HG03066 (cell line): Measurements from ENCODE around the gene AGAP2.

Experiments used
- ATAC-seq: cut with Tn5 transposase; IDR thresholded peaks from one replicate; pipeline ENCODE4 v1.9.1; 2021; ENCODE audit warnings: low read depth; ENCODE audit not compliant: unreplicated experiment

The AGAP2 gene

DNA sequence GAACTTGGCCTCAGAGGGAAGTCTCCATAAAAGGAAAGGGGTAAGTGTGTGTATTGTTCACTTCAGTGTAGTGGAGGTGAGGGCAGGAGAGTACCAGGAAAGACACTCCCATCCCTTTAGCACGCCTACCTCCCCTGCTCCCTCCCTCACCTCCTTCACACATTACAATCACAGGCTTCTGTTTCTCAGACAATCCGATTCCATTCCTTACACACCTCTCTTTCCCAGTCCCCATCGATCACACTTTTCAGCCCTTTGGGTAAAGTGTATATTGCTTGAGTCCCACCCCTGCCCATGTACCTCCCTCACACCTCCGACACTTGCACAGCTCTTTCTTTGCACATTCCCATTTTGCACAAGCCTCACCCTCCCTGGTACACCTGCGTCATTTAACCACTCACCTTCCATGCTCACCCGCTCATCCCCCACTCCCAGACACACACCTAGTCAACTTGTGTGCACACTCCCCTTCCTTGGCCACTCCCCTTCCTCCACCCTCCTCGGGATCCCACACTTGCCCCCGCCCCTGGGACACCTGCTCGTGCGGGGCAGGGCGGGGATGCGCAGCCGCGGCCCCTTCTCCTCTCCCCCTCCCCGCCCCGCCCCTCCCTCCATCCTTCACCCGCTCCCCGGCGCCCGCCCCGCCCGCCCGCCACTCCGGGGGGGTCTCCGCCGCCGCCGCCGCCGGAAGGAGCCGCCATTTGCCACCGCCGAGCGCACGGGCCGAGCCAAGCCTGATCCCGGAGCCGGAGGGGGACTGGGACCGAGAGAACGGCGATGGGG lies 16.1 kb upstream of the AGAP2 start, which contains the start of gene MARCHF9:
Gene MARCHF9 (plus strand): TSS at position 693 of the 783 bp plus-strand sequence. CDS start 426 bp downstream, outside the sequence.
- peak; percentile 35 for ATAC-seq

GRCh38 chr12:57753756-57754337 lies 15.3 kb upstream of the AGAP2 start:
- ATAC-seq: no peak

GRCh38 chr12:57752668-57753000 lies 14.1 kb upstream of the AGAP2 start:
- no peak for ATAC-seq

- peak; percentile 62 for ATAC-seq
These were observed 13.5 kb upstream of the AGAP2 start, which contains the start of gene CDK4 for GRCh38 chr12:57751788-57752667. Gene CDK4, minus strand, starts transcription at chr12:57752310. Its CDS starts 593 bp downstream, at chr12:57751717.

- no peak for ATAC-seq
These were observed 12.9 kb upstream of the AGAP2 start for GRCh38 chr12:57751432-57751787.

GRCh38 chr12:57750561-57751431 lies 12.3 kb upstream of the AGAP2 start:
- no peak for ATAC-seq

- ATAC-seq: no peak
These were observed 10.5 kb upstream of the AGAP2 start for GRCh38 chr12:57749061-57749460.

GRCh38 chr12:57746025-57746424 lies 7.5 kb upstream of the AGAP2 start:
- no peak for ATAC-seq

DNA sequence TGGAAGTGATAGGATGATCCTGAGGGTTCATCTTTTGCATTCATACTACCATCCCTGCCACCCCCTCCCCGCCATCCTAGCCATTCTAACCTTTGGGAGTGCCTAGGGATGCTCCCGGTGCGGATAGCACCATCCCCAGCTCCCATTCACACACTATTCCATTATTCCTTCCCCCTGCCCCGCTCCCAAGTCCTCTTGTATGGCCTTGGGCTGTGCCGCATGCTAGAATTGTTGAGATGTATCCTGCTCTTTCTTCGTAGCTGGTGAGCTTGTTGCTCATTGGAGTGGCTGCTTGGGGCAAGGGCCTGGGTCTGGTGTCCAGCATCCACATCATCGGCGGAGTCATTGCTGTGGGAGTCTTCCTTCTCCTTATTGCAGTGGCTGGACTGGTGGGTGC lies 6.9 kb upstream of the AGAP2 start:
- no peak for ATAC-seq

- peak; percentile 77 for ATAC-seq
These were observed 6.4 kb upstream of the AGAP2 start, which contains the start of gene TSPAN31 for GRCh38 chr12:57744777-57745484. Gene TSPAN31, plus strand, starts transcription at chr12:57745039. Its CDS starts 116 bp downstream, at chr12:57745155.

DNA sequence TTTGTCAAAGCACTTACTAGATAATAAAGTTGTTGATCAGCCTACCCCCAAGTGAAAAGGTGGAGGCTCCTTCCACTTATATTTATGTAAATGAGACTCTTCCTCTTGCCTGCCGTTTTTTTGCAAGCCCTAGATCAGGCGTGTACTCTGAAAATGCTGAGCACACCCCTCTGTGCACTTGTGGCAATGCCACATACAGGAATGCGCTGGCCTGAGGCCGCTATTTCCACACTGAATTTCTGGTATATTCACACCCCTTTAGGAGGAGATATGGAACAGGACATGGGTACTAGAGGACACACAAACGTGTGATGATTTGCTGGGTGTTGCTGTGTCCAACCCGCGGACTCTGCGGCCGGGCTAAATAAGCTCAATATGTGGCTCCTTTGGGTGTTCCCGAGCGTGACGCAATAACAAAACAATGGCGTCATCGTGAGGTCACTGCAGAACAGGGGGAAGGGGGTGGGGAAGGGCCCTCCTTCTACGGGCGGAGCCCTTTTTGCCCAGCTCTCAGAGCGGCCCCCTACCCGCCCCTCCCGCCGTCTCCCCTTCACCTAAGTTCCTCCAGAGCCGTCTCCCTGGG lies 5.7 kb upstream of the AGAP2 start:
- peak; percentile 34 for ATAC-seq

GRCh38 chr12:57743769-57744168 lies 5.2 kb upstream of the AGAP2 start:
- ATAC-seq: no peak

DNA sequence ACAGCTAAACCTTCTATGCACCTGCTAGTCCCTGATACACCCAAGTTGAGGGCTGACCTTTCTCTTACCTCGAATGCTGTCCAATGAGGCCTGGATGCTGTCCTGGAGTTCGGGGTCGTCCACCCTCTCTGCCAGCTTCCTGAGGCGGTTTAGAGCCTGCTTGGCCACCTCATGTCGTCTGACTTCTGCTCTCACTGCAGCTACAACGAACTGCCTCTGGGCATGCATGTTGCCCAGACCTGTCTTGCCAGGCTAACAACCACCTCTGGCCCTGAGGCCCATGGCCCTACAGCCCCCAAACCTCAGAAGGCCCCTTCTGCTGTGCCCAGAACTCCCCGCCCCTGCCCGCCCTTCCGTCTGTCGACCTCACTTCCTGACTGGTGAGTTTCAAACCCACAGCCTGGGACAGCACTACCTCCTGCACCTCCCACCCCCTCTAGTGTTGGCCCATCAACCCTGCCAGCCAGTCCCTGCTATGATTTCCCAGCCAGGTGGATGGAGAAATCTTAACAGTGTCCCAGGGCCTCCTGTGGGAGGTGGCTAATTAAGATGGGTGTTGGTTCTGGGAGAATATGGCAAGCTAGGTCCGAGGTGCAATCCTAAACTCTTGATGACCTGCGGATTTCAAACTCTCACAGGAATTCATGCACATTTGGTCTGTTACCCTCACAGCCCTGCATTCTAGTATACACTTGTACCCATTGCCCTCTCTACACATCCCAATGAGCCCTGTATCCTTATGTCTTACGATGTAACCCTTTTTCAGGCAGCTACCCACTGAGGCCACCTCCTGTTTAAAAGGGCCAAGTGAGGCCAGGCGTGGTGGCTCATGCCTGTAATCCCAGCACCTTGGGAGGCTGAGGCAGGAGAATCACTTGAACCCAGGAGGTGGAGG lies 3.5 kb upstream of the AGAP2 start:
- ATAC-seq: peak; percentile 56

- ATAC-seq: no peak
These were observed 2.9 kb upstream of the AGAP2 start for GRCh38 chr12:57741413-57741789.

- no peak for ATAC-seq
These were observed 2.3 kb upstream of the AGAP2 start for GRCh38 chr12:57740656-57741412.

DNA sequence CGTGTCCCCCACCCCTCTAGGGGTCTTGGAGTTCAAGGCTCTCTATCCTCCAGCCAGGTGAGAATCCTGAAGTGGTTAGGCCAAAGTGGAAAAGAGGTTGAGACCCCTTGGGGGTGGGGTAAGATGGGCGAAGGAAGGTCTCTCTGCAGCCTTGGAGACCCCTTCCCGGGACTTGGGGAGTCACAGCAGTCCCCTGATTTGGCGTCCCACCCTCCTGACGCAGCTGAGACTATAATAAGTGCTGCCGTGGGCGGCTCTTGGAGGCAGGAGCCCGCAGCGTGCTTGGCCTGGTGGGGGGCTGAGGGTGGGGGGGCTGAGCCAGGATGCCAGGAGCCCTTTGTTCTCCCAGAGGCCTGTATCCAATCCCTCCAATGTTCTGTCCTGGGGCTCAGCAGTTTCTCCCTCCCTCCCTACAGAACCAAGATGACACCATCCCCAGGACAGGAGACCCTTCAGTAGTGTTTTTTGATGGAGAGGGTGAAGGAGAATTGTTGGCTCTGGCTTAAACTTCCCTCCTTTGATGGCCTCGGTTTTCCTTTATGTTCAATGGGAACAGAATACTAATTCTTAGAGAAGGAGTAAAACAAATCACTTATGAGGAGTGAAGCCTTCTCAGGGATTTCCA lies 1.5 kb upstream of the AGAP2 start:
- no peak for ATAC-seq

DNA sequence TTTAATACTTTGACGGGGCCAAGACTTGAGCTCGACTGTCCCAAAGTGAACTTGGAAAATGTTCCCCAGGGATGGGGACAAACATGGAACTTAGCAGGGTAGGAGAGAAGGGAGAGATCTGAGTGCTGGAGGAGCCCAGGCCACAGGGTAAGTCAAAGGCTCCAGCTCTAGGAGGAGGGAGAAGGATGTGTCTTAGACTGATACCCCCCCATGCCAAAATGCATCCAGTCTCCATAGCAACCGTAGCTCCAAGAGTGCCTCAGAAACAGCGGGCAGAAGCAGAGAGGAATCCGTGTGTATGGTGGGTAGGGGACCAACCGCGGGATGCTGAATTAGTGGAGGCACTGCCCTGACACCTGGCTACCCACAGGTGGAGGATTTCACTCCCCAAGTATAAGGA lies 845 bp upstream of the AGAP2 start:
- no peak for ATAC-seq
